ENCODE measurements around the gene MDFI. TPM values are rescaled to one million over a fixed set of nuclear protein-coding genes. Genes with fewer than 3 reads are reported as not detected.
A peak's percentile ranks its signal among the peaks of the same experiment; 100 is the strongest.

The MDFI gene
- total RNA-seq, 8 experiments from 2014 or later: 2.3 to 131 (median 21.9) TPM

DNA sequence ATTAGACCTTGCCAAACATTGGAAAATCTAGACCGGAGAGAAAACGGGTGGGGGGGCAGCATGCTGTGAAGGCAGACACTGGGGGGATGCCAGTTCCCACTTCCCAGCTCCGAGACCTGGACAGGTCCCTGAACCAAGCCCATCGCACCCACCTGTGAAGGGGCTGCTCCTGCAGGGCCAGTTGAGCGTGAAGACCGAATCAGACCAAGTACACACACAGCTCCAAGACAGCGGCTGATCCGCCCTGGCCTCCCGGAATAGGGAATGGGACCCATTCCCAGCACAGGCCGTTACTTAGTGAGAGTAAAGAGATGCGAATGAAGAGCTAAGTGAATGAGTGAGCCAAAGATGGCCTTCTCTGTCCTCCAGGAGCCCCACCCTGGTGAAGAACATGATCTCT is 41.5 kb upstream of the MDFI start:
- ATAC-seq (replicated peaks in 6 of 8): peak in 2 of 8 experiments; percentile 28 to 65
- H3K27ac ChIP-seq: no peak overlapping the region
- in situ Hi-C loops (cut with MboI; ENCODE audit: low pct_unique_long_range_greater_than_20kb in 2 of 9, low sequenced_read_pairs in 9 of 9, unreplicated experiment in 9 of 9): loop anchor here (10.0 to 25.0 kb wide), 7 partner anchors 135 to 235 kb away; no protein-coding TSS in a partner anchor
- 40 to 100% (median 84%) methylated on average over 1 to 5 of the region's 11 CpGs; no CpG with 5 or more reads in 4 of the 10 experiments for WGBS, 10 experiments
- no peak overlapping the region for H3K4me3 ChIP-seq
- peaks cover 17 to 23% of the 10 kb centered on the region in 2 donors for H3K4me1 ChIP-seq (replicated peaks in 1 of 2)

GRCh38 chr6:41597246-41598000 is 40.8 kb upstream of the MDFI start:
- WGBS, 10 experiments: 100% methylated on average over 1 of the region's 19 CpGs; no CpG with 5 or more reads in 9 of the 10 experiments
- in situ Hi-C loops (cut with MboI; ENCODE audit: low pct_unique_long_range_greater_than_20kb in 2 of 9, low sequenced_read_pairs in 9 of 9, unreplicated experiment in 9 of 9): loop anchor here (10.0 to 25.0 kb wide), 7 partner anchors 135 to 235 kb away; no protein-coding TSS in a partner anchor
- Histone ChIP-seq H3K4me1 (replicated peaks in 1 of 2) (peaks cover 21 to 24% of the 10 kb centered on the region in 2 donors), H3K4me3 (no peak overlapping the region), H3K27ac (no peak overlapping the region)
- ATAC-seq (replicated peaks in 6 of 8): no peak

DNA sequence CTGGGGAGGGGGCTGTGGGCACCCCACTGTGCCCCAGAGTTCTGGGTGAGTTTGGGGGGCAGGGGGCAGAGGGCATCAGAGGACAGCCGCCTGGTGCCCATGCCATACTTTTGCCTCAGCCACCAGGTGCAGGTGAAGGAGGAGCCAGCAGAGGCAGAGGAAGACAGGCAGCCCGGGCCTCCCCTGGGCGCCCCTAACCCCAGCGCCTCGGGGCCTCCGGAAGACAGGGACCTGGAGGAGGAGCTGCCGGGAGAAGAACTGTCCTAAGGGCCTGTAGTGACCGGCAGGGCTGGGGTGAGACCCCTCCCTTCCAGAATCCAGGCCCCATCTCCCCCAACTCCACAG is 39.6 kb upstream of the MDFI start:
- no peak overlapping the region for H3K4me3 ChIP-seq
- WGBS, 10 experiments: no CpG with 5 or more reads among the region's 8 CpGs
- no peak for ATAC-seq (replicated peaks in 6 of 8)
- H3K4me1 ChIP-seq (replicated peaks in 1 of 2): peaks cover 20 to 29% of the 10 kb centered on the region in 2 donors
- in situ Hi-C loops (cut with MboI; ENCODE audit: low pct_unique_long_range_greater_than_20kb in 2 of 9, low sequenced_read_pairs in 9 of 9, unreplicated experiment in 9 of 9): loop anchor here (10.0 to 25.0 kb wide), 7 partner anchors 136 to 236 kb away; no protein-coding TSS in a partner anchor
- H3K27ac ChIP-seq: no peak overlapping the region

- peak in 1 of 8 experiments; percentile 11 for ATAC-seq (replicated peaks in 6 of 8)
- in situ Hi-C loops (cut with MboI; ENCODE audit: low pct_unique_long_range_greater_than_20kb in 2 of 9, low sequenced_read_pairs in 9 of 9, unreplicated experiment in 9 of 9): loop anchor here (10.0 to 25.0 kb wide), 7 partner anchors 137 to 237 kb away; no protein-coding TSS in a partner anchor
- H3K4me3 ChIP-seq: no peak overlapping the region
Observed at GRCh38 chr6:41599015-41599851, 39.0 kb upstream of the MDFI start.

GRCh38 chr6:41599852-41600445 is 38.3 kb upstream of the MDFI start:
- 50 to 92% methylated on average over 2 of the region's 14 CpGs; no CpG with 5 or more reads in 8 of the 10 experiments for WGBS, 10 experiments
- in situ Hi-C loops (cut with MboI; ENCODE audit: low pct_unique_long_range_greater_than_20kb in 2 of 9, low sequenced_read_pairs in 9 of 9, unreplicated experiment in 9 of 9): loop anchor here (10.0 to 25.0 kb wide), 8 partner anchors 85 to 238 kb away; no protein-coding TSS in a partner anchor
- Histone ChIP-seq H3K4me1 (replicated peaks in 1 of 2) (peaks cover 14 to 29% of the 10 kb centered on the region in 2 donors), H3K27ac (peak overlapping the region in 1 of 2 donors; percentile 20), H3K4me3 (no peak overlapping the region)
- peak in 3 of 8 experiments; percentile 1 to 9 (median 8) for ATAC-seq (replicated peaks in 6 of 8)

More at GRCh38 chr6:41599015-41599851, 39.0 kb upstream of the MDFI start:
- H3K27ac ChIP-seq: peak overlapping the region in 1 of 2 donors; percentile 31
- WGBS, 10 experiments: no CpG with 5 or more reads among the region's 21 CpGs
- H3K4me1 ChIP-seq (replicated peaks in 1 of 2): peaks cover 14 to 29% of the 10 kb centered on the region in 2 donors

DNA sequence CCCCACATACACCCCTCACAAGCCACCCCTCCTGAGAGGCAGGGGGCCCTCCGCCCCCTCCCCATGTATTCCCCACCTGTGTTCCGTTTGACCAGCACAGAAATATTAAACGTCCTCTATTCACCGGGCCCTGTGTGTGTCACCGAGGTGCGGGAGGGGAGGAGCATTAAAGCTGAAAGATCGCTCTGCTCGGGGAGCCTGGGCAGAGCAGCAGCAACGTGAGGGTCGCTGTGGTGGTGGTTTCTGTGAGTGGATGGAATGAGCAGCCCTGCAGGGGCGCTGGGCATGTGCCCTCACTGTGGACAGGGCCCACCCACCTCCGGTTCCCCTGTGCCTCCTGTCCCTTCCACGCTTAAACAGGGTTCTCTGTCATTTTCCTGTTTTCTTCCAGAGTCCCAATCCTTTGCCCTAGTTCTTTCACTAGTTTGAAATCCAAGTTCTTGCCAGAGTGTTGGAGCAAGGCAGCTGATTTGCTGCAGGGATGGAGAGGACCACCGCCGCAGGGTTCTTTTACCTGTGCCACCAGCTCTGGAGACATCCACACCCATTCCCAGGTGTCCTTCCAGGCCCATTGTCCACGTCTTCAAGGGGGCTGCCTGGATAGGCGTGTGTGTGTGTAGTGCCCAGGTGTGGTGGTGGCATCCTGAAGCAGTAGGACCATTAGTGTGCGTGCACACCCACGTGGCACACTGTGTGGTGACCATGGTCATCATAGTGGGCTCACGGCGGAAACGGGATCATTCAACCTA is 37.6 kb upstream of the MDFI start:
- ATAC-seq (replicated peaks in 6 of 8): peak in 5 of 8 experiments; percentile 21 to 31 (median 24)
- peaks cover 14 to 29% of the 10 kb centered on the region in 2 donors for H3K4me1 ChIP-seq (replicated peaks in 1 of 2)
- 63 to 100% (median 76%) methylated on average over 1 to 8 of the region's 22 CpGs; no CpG with 5 or more reads in 6 of the 10 experiments for WGBS, 10 experiments
- in situ Hi-C loops (cut with MboI; ENCODE audit: low pct_unique_long_range_greater_than_20kb in 2 of 9, low sequenced_read_pairs in 9 of 9, unreplicated experiment in 9 of 9): loop anchor here in 2 of 9 experiments (10.0 kb wide), 1 partner anchor 84 kb away; no protein-coding TSS in a partner anchor
- H3K4me3 ChIP-seq: no peak overlapping the region
- H3K27ac ChIP-seq: peak overlapping the region in 1 of 2 donors; percentile 20

DNA sequence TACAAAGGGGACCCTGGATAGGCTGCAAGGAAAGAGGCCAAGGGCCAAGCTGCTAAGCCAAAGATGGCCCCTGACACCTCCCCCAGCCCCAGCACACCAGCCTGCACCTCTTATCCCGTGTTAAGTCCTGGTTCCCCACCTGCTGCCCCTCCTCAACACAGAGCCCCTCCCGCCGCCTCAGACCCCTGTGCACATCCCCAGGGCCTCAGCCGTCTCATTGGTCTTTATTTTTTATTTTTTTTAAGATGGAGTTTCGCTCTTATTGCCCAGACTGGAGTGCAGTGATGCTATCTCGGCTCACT is 37.1 kb upstream of the MDFI start:
- ATAC-seq (replicated peaks in 6 of 8): no peak
- Histone ChIP-seq H3K27ac (no peak overlapping the region), H3K4me3 (no peak overlapping the region), H3K4me1 (replicated peaks in 1 of 2) (peaks cover 14 to 29% of the 10 kb centered on the region in 2 donors)
- in situ Hi-C loops (cut with MboI; ENCODE audit: low pct_unique_long_range_greater_than_20kb in 2 of 9, low sequenced_read_pairs in 9 of 9, unreplicated experiment in 9 of 9): loop anchor here in 2 of 9 experiments (10.0 kb wide), 1 partner anchor 84 kb away; no protein-coding TSS in a partner anchor
- 93% methylated on average over 3 of the region's 6 CpGs; no CpG with 5 or more reads in 9 of the 10 experiments for WGBS, 10 experiments

DNA sequence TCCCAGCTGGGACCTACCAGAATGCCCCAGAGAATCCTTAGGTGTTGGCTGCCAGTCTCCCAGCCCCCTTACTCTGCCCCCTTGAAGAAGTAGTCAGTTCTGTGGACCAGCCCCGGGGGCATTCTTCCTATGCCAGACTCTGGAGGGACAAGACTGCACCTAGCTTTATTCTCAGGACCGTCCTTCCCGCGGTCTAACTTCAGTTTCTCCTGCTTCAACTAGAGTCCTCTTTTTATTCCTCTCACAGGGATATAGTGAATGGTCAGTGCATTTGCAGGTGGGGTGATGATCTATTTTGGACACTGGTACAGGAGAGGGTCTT is 35.9 kb upstream of the MDFI start:
- WGBS, 10 experiments: 0 to 93% (median 60%) methylated on average over 1 to 3 of the region's 4 CpGs; no CpG with 5 or more reads in 5 of the 10 experiments

GRCh38 chr6:41602864-41603608 is 35.2 kb upstream of the MDFI start:
- 0 to 30% (median 8%) methylated on average over 1 to 14 of the region's 20 CpGs for WGBS, 10 experiments
- in situ Hi-C loops (cut with MboI; ENCODE audit: low pct_unique_long_range_greater_than_20kb in 2 of 9, low sequenced_read_pairs in 9 of 9, unreplicated experiment in 9 of 9): loop anchor here in 2 of 9 experiments (10.0 kb wide), 1 partner anchor 82 kb away; no protein-coding TSS in a partner anchor
- peak; percentile 69 to 94 (median 78) for ATAC-seq (replicated peaks in 6 of 8)
- no peak overlapping the region for H3K4me3 ChIP-seq
- no peak overlapping the region for H3K27ac ChIP-seq
- H3K4me1 ChIP-seq (replicated peaks in 1 of 2): peaks cover 14 to 29% of the 10 kb centered on the region in 2 donors

More for the DNA sequence above, 35.9 kb upstream of the MDFI start:
- in situ Hi-C loops (cut with MboI; ENCODE audit: low pct_unique_long_range_greater_than_20kb in 2 of 9, low sequenced_read_pairs in 9 of 9, unreplicated experiment in 9 of 9): loop anchor here in 2 of 9 experiments (10.0 kb wide), 1 partner anchor 82 kb away; no protein-coding TSS in a partner anchor
- H3K27ac ChIP-seq: peak overlapping the region in 1 of 2 donors; percentile 57
- peak in 2 of 8 experiments; percentile 1 to 2 for ATAC-seq (replicated peaks in 6 of 8)
- H3K4me1 ChIP-seq (replicated peaks in 1 of 2): peaks cover 14 to 29% of the 10 kb centered on the region in 2 donors
- H3K4me3 ChIP-seq: no peak overlapping the region

DNA sequence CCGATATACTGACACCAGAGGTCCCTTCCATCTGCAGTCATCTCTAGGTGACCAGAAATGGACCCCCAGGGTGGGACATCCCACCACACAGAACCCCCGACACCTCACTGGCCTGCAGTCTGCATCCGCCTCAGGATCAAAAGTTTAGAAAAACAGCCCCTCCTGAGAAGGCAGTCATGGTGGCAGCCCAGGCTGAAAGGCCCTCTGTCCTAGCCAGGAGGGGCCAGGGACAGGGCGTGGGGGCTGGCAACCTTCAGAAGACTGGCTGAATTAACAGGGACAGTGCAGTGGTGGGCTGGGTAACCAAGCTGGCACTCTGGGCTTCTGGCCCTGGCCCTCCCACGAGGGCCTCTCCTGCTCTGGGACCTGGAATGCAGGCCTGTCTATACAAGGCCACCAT is 34.3 kb upstream of the MDFI start:
- in situ Hi-C loops (cut with MboI; ENCODE audit: low pct_unique_long_range_greater_than_20kb in 2 of 9, low sequenced_read_pairs in 9 of 9, unreplicated experiment in 9 of 9): loop anchor here in 2 of 9 experiments (10.0 kb wide), 1 partner anchor 81 kb away; no protein-coding TSS in a partner anchor
- no peak overlapping the region for H3K4me3 ChIP-seq
- H3K27ac ChIP-seq: no peak overlapping the region
- no peak for ATAC-seq (replicated peaks in 6 of 8)
- peaks cover 14 to 26% of the 10 kb centered on the region in 2 donors for H3K4me1 ChIP-seq (replicated peaks in 1 of 2)
- WGBS, 10 experiments: 67 to 100% (median 92%) methylated on average over 1 to 2 of the region's 5 CpGs; no CpG with 5 or more reads in 7 of the 10 experiments

GRCh38 chr6:41605649-41606048 is 32.6 kb upstream of the MDFI start:
- H3K4me1 ChIP-seq (replicated peaks in 1 of 2): peaks cover 11 to 12% of the 10 kb centered on the region in 2 donors
- H3K27ac ChIP-seq: no peak overlapping the region
- no peak for ATAC-seq (replicated peaks in 6 of 8)
- 67 to 83% (median 80%) methylated on average over 1 to 2 of the region's 3 CpGs; no CpG with 5 or more reads in 7 of the 10 experiments for WGBS, 10 experiments
- no peak overlapping the region for H3K4me3 ChIP-seq
- in situ Hi-C loops (cut with MboI; ENCODE audit: low pct_unique_long_range_greater_than_20kb in 2 of 9, low sequenced_read_pairs in 9 of 9, unreplicated experiment in 9 of 9): loop anchor here in 2 of 9 experiments (10.0 kb wide), 1 partner anchor 79 kb away; no protein-coding TSS in a partner anchor
